Lower lobe of right lung (tissue), 2 donors: Measurements from ENCODE around the gene NEUROG3. TPM values are rescaled to one million over a fixed set of nuclear protein-coding genes. Genes with fewer than 3 reads are reported as not detected.

Experiments
- ATAC-seq, 2 donors: fragments of 200-7000 bp; cut with Tn5 transposase; one replicate each; pipeline ENCODE4 v1.9.1; 2020 to 2022; ENCODE audit warnings: mild to moderate bottlenecking in 2 of 2, moderate library complexity in 2 of 2
- DNase-seq: peaks from one replicate; pipeline ENCODE4 v3.0.0-alpha.2; 2020
- H3K27ac ChIP-seq: fragments of 200-600 bp; one replicate; pipeline ENCODE4 v1.8.0; 2022
- H3K27me3 ChIP-seq: fragments of 200-600 bp; one replicate; pipeline ENCODE4 v1.8.0; 2022; ENCODE audit warnings: low read depth
- H3K36me3 ChIP-seq: fragments of 200-600 bp; one replicate; pipeline ENCODE4 v1.8.0; 2022; ENCODE audit warnings: mild to moderate bottlenecking
- H3K4me1 ChIP-seq: fragments of 200-600 bp; one replicate; pipeline ENCODE4 v1.8.0; 2022
- H3K4me3 ChIP-seq: fragments of 200-600 bp; one replicate; pipeline ENCODE4 v1.8.0; 2022; ENCODE audit warnings: mild to moderate bottlenecking
- H3K9me3 ChIP-seq: fragments of 200-600 bp; one replicate; pipeline ENCODE4 v1.8.0; 2022
- CTCF ChIP-seq: fragments of 200-600 bp; IDR thresholded peaks from one replicate; pipeline ENCODE4 v1.8.0; 2022; ENCODE audit warnings: antibody characterized with exemption, mild to moderate bottlenecking
- intact Hi-C: fragments of 100-400 bp; cut with DNase I; formaldehyde crosslinking; loops from one replicate; pipeline ENCODE4 v1.11.0; 2022
- total RNA-seq: library from RNA; stranded (reverse); fragmentation: NEBNext Ultra II Directional; extraction: Animal tissue kit (Norgen Biotek cat#: 25700); gene quantifications from one replicate; pipeline ENCODE4 v1.2.1, GENCODE V29; 2021
- donor health status: DM: no; HTN: yes; CAD: no; lungs with severe emphysema.

NEUROG3 gene
- total RNA-seq, 1 donor from 2014 or later: not detected

- intact Hi-C loops: no loop called here
- DNase-seq (no peak), ATAC-seq (no peak)
- H3K27me3 ChIP-seq: peaks cover 90% of the 10 kb centered on the region
- H3K27ac ChIP-seq: no peak overlapping the region
- no peak overlapping the region for H3K4me3 ChIP-seq
- no peak for TF ChIP-seq CTCF
- H3K36me3 ChIP-seq: no peaks in the 10 kb centered on the region
- H3K9me3 ChIP-seq: no peaks in the 10 kb centered on the region
- H3K4me1 ChIP-seq: peaks cover 18% of the 10 kb centered on the region
Measured at GRCh38 chr10:69570050-69570816, 3.0 kb downstream of the NEUROG3 start.

DNA sequence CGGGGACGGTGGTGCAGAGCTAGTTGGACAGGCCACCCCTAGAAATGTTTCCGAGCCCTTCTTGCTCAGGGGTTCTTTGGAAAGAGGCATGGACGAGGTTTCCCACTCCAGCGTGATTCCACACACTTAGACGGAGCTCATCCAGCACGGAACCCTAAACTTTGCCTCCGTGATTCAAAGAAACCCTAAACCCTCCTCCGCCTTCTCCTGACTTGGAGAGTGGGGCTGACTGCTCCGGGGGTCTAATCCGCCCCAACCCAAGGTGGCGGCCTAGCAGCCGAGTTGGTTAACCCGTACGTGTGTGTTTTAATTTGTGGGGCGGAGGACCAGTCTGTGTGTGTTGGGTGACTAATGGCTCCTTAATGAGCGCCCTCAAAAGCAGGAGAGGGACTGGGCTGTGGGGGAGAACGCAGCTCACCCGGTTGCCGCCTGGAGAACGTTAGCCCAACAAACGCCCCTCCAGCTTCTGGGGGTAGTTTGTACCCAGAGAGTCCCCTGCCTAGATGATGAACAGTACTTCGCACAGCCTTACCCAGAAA is 3.8 kb downstream of the NEUROG3 start:
- Histone ChIP-seq H3K27me3 (peaks cover 83% of the 10 kb centered on the region), H3K4me3 (no peak overlapping the region), H3K36me3 (no peaks in the 10 kb centered on the region), H3K9me3 (no peaks in the 10 kb centered on the region), H3K27ac (no peak overlapping the region), H3K4me1 (peaks cover 18% of the 10 kb centered on the region)
- DNase-seq: no peak
- no peak for TF ChIP-seq CTCF
- ATAC-seq: no peak
- intact Hi-C loops: no loop called here

DNA sequence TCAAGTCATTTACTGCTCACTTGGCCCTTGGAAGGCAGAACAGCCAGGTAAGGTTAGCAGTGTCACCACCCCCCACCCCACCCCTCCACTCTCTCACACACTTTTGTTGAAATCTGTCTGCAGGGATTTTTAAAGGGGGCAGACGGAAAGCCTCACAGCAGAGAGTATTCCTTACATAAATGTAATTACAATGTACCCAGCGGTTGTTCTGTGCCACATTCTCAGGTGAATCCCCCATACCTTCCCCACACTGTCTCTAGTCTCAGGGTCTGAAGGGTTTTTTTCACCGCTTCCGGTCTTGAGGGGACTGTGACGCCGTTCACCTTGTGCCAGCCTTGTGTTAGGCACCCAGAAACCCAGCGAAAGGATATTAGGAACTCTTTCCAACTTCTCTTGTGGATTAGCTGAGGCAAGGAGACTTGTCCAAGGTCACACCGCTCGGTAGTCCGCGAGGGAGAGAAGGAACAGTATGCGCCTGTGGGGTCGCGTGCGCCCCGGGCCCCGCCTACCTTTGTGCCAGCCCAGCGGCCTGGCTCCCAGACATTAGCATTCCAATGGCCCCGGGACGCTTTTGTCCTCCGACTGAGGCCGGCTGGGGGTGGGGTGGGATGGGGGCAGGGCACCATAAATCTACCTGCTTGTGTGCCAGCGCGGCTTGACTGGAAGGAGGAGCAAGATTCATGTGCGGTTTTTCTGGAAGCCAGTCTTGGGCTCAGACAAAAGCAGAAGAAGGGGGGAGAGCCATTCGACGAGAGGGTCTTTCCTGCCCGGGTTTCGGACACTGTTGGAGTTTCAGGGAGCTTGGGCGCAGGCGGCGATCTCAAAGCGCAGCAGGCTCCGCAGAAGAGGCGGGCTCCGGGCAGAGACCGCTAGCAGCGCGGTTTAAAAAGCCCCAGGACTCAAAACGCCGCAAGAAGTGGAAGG is 4.5 kb downstream of the NEUROG3 start:
- Histone ChIP-seq H3K36me3 (no peaks in the 10 kb centered on the region), H3K4me1 (peaks cover 18% of the 10 kb centered on the region), H3K9me3 (no peaks in the 10 kb centered on the region), H3K27me3 (peaks cover 75% of the 10 kb centered on the region), H3K4me3 (no peak overlapping the region), H3K27ac (no peak overlapping the region)
- no peak for ATAC-seq
- TF ChIP-seq CTCF: no peak
- no peak for DNase-seq
- intact Hi-C loops: no loop called here

DNA sequence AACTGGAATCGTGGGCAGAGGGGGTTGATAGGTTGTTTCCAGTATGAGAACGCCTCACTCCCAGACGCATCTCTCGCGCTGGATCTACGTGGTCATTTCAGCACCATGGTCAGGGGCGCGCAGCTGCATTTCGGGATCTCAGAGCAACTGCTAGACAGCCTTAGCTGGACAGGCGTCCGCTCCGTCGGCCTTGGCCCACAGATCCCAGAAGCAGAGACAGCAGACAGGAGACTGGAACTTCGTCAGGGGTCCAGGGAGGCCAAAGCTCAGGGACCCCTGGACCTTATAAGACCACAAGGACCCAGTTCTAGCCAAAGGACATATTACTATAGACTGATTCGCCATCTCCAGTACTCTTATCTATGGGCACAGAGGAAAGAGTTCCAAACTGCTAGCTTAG is 5.3 kb downstream of the NEUROG3 start:
- Histone ChIP-seq H3K9me3 (no peaks in the 10 kb centered on the region), H3K36me3 (no peaks in the 10 kb centered on the region), H3K27me3 (peaks cover 67% of the 10 kb centered on the region), H3K4me3 (no peak overlapping the region), H3K27ac (no peak overlapping the region), H3K4me1 (peaks cover 13% of the 10 kb centered on the region)
- ATAC-seq: peak; percentile 37 to 57
- intact Hi-C loops: no loop called here
- no peak for TF ChIP-seq CTCF
- DNase-seq: no peak

DNA sequence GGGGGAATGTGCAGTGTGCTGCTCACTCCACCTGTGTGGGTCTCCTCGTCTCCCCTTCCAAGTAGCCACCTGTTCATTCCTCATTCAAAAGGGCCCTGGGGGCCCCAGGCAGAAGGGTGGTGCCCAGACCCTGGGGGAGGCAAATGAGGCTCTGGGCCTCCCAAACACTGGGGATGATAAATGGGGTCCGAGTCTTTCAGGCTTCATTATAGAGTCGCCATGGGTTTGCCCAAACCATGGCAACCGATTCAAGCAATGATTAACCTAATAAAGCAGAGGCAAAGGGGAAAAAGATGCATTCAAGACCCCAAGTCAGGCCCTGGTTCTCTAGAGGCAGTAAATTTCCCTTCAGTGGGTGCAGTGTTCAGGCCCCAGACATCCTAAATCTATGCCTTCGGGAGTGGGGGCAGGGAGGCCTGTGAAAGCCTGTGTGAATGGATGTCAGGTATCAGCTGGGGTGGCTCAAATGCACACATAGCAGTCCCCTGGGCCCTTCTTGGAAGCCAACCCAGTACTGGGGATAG is 10.4 kb downstream of the NEUROG3 start:
- Histone ChIP-seq H3K27ac (no peak overlapping the region), H3K9me3 (no peaks in the 10 kb centered on the region), H3K4me3 (no peak overlapping the region), H3K36me3 (no peaks in the 10 kb centered on the region), H3K4me1 (no peaks in the 10 kb centered on the region), H3K27me3 (peaks cover 21% of the 10 kb centered on the region)
- no peak for TF ChIP-seq CTCF
- no peak for DNase-seq
- intact Hi-C loops: no loop called here
- ATAC-seq: no peak
